AG10803 (cell line): ENCODE data around the gene STRN3.

Source experiments
- DNase-seq: peaks from one replicate; pipeline ENCODE4 v3.0.0; 2010; ENCODE audit warnings: low read depth
- H3K4me3 ChIP-seq: 2 replicates; pipeline ENCODE4 v1.5.1; 2011; ENCODE audit warnings: mild to moderate bottlenecking, low read length, control low read depth
- TF ChIP-seq, protein P1 (sequence below): conservative IDR thresholded peaks from 2 replicates; pipeline ENCODE4 v1.5.1; 2011; ENCODE audit warnings: mild to moderate bottlenecking, low read length, control low read depth, inconsistent platforms

The STRN3 gene

GRCh38 chr14:31024577-31025366 is 1.4 kb downstream of the STRN3 start:
- peak overlapping the region; percentile 86 for H3K4me3 ChIP-seq
- TF ChIP-seq, protein P1, sequence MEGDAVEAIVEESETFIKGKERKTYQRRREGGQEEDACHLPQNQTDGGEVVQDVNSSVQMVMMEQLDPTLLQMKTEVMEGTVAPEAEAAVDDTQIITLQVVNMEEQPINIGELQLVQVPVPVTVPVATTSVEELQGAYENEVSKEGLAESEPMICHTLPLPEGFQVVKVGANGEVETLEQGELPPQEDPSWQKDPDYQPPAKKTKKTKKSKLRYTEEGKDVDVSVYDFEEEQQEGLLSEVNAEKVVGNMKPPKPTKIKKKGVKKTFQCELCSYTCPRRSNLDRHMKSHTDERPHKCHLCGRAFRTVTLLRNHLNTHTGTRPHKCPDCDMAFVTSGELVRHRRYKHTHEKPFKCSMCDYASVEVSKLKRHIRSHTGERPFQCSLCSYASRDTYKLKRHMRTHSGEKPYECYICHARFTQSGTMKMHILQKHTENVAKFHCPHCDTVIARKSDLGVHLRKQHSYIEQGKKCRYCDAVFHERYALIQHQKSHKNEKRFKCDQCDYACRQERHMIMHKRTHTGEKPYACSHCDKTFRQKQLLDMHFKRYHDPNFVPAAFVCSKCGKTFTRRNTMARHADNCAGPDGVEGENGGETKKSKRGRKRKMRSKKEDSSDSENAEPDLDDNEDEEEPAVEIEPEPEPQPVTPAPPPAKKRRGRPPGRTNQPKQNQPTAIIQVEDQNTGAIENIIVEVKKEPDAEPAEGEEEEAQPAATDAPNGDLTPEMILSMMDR: no peak
- DNase-seq: no peak

DNA sequence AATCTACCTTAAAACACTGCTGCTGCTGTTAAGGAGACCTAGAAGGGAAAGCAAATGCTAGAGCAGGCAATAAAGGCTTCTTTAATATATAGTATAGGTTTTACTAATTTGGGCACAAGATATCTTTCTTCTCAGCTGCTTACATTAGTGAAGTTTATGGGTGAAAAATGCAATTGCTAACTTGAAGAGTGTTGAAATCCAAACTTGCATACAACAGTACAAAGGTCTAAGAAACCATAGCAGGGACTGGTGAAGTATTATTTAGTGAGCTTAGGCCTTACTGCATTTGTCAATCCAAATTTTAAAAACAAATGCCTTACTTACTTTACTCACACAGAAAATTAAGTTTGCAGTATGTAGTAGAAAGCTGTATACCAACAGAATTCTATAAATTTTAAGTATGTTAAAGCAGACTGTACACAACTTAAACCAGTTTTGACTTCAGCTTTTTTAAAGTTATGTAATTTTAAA is 2.1 kb downstream of the STRN3 start:
- no peak for DNase-seq
- H3K4me3 ChIP-seq: peak overlapping the region; percentile 86

DNA sequence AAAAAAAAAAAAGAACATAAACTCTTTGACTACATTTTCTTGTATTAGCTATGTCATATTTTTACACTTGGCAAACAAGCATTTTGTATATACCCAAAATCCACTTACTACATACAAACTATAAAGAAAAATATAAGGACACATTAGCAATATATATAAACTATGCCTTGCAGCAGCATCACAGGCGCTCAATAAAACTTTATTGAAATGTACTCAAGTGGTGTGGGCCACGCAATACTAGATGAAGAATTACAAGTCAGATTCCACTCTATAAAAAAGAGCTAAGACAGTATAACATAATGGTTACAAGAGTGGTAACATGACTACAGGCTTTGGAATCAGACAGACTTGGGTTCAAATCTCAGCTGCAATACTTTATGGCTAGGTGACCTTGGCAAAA is 3.8 kb downstream of the STRN3 start:
- no peak overlapping the region for H3K4me3 ChIP-seq
- DNase-seq: no peak

More for the DNA sequence above, 2.1 kb downstream of the STRN3 start:
- TF ChIP-seq, protein P1: no peak

DNA sequence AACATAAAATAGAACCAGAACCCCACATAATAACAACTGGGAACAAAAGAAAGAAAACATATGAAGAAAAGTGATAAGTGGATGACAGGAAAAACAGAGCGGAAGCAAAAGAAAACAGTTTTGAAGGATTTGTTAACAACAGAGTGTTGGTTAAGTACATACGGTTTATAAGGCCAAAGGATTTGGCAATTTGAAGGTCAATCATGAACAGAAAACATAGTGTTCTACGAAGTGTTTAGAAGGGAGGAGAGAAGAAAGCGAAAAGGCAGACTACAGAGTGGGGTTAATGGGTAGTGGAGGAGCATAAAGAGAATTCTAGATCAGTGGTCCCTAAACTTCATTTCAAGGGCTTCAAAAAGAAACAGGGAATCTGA is 4.6 kb downstream of the STRN3 start:
- TF ChIP-seq, protein P1: no peak
- DNase-seq: no peak
- H3K4me3 ChIP-seq: no peak overlapping the region

More for the DNA sequence above, 3.8 kb downstream of the STRN3 start:
- TF ChIP-seq, protein P1: no peak

DNA sequence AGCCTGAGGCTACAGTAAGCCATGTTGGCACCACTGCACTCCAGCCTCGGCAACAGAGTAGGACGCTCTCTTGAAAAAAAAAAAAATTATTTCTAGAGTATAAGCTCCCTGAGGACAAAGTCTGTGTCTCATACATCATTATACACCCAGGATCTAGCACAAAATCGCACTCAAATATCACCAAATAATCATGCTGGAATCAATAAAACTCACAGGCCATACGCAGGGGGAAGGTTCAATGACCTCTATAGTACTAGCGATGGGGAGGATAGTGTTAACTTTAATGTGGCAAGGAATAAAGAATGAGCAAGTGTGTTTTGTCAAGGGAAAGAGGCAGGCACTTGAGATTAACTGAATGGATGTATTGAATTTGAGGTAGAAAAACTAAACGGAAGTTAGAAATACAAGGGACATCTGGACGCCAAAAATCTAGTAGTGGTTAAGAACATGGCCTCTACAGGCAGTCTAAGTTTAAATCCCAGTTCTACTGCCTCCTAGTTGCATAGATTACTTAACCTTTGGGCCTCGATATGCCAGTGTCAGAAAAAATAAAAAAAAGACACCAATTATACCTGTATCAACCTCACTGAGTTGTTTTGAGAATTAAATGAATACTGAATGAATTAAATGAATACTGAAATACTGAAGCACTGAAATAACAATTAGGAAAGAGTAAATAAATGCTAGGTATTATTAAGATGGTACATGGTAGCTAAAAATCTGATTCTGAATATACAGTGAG is 5.2 kb downstream of the STRN3 start:
- DNase-seq: no peak
- TF ChIP-seq, protein P1: no peak

GRCh38 chr14:31018057-31018645 is 8.0 kb downstream of the STRN3 start:
- TF ChIP-seq, protein P1: no peak
- DNase-seq: no peak
- no peak overlapping the region for H3K4me3 ChIP-seq

More for the DNA sequence above, 5.2 kb downstream of the STRN3 start:
- no peak overlapping the region for H3K4me3 ChIP-seq
